22Rv1 (cell line): ENCODE measurements around the gene ATP11A.

Experiments
- H3K27ac ChIP-seq: fragments of 450-650 bp; 2 replicates; pipeline ENCODE4 v1.5.1; 2017
- CTCF ChIP-seq: fragments of 450-650 bp; IDR thresholded peaks from 2 replicates; pipeline ENCODE4 v1.5.1; 2017; ENCODE audit warnings: mild to moderate bottlenecking
- ZFX ChIP-seq: fragments of 450-650 bp; IDR thresholded peaks from 2 replicates; pipeline ENCODE4 v1.6.1; 2017; ENCODE audit warnings: antibody characterized with exemption, borderline replicate concordance

The ATP11A gene

DNA sequence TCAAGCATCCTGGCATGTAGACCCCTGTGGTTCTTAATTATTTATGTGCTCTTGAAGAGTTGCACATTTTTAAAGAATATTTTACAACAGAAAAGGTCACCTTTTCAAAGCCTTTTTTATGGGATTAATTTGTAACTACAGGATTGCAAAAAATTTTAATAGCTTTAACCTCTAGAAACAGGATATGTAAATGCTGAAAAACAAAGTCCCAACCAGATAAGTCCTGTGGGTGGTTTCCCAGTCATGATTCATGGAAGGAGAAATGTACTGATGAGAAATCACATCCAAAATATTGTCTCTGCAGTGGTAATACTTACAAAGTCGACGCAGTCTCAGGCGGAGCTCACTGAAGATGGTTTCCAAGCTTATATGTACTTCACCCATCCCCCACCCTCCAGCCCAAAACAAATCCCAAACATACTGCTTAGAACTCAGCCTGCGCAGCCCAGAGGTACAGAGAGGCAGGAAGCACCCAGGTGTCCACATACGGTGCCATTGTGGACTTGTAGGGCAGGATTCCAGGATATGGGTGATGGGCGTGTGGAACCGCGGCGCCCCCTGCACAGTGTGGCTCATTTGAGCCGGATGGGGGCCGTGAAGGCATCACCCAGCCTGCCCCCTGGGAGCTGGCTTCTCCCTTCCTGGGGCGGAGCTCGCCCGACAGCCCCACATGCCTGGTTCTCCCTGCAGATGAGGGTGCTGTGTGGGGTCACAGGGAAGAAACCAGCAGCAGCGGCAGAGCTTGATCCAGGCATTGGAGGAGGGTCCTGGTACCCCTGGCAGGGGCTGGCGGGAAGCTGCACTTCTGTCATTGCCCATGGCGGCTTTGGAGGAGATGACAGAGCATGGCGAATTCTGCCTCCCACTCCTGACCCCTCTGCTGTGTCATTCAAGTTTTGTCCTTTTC lies 101.2 kb downstream of the ATP11A start:
- TF ChIP-seq CTCF (no peak), ZFX (no peak)

DNA sequence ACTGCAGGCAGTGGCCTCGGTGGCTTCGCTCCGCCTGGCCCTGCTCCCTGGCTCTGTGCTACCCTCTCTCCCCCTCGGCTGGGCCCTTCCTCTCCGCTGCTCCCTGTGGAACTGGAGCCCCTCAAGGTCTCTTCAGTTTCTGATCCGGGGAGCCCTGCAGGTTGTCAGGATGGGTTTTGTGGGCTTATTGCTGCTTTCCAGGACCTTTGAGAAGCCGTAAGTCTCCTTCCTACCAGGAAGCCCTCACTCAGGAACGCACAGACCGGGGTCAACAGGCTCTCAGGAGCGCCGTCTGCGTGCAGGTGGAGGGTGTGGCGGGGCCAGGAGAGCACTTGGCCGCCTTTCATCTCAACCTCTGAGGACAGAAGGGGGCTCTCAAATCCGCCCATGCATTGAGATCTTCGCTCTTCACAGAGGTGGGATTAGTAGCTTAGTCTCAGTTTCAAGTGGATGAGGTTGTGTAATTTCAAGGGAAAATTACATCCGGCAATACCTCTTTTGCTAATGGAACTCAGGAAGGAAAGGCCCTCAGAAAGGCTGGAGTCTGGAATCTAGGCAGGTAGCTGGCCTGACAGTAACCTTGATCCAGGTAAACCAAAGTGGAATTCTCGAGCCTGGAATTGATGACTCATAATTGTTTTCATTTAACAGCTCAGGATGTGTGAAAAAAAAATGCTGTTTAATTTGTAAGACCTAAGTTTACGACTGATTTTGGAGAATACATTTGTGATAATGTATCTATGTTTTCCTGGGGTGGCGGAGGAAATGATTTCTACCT lies 102.0 kb downstream of the ATP11A start:
- TF ChIP-seq ZFX: no peak
- no peak for TF ChIP-seq CTCF
- no peak overlapping the region for H3K27ac ChIP-seq

More for the DNA sequence above, 101.2 kb downstream of the ATP11A start:
- H3K27ac ChIP-seq: no peak overlapping the region

- no peak for TF ChIP-seq ZFX
- no peak for TF ChIP-seq CTCF
- H3K27ac ChIP-seq: no peak overlapping the region
These were observed 102.7 kb downstream of the ATP11A start for GRCh38 chr13:112792511-112792910.

- H3K27ac ChIP-seq: no peak overlapping the region
- TF ChIP-seq CTCF (no peak), ZFX (no peak)
These were observed 104.0 kb downstream of the ATP11A start for GRCh38 chr13:112793545-112794445.

- TF ChIP-seq ZFX: no peak
- no peak for TF ChIP-seq CTCF
- no peak overlapping the region for H3K27ac ChIP-seq
These were observed 105.4 kb downstream of the ATP11A start for GRCh38 chr13:112795277-112795676.

DNA sequence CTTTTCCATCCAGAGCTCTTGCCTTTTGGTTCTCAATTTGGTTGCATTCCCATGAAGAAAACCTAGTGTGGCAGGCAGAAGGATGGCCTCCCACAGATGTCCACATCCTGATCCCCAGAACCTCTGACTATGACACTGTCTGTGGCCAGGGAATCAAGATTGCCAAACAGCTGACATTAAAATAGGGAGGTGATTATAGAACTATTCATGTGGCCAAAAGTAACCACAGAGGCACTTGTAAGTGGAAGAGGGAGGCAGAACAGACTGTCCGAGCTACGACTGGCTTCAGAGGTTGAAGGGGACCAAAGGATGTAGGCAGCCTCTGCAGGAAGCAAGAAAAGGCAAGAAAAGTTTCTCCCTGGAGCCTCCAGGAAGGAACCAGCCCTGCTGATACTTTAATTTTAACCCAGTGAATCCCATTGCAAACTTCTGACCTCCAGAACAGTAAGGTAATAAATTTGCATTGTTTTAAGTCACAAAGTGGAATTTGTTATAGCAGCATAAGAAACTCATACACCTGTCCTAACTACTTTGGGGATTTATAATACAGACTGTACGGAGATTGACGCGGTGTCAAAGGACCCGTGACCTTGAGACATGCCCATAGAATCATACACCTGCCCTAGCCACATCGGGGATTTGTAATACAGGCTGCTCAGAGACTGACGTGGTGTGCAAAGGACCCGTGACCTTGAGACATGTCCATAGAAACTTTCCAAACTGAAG lies 106.5 kb downstream of the ATP11A start:
- no peak for TF ChIP-seq ZFX
- no peak for TF ChIP-seq CTCF
- H3K27ac ChIP-seq: no peak overlapping the region
